COLO668 (cell line): ENCODE measurements around the gene ELK3.

Source experiments
- DNase-seq: peaks from one replicate; lab custom pipeline; 2025; ENCODE audit not compliant: unreplicated experiment; lab: John Stamatoyannopoulos, UW

Gene ELK3

GRCh38 chr12:96234591-96235483 lies 40.7 kb downstream of the ELK3 start:
- no peak for DNase-seq

GRCh38 chr12:96235484-96235826 lies 41.3 kb downstream of the ELK3 start:
- no peak for DNase-seq

GRCh38 chr12:96236221-96236822 lies 42.1 kb downstream of the ELK3 start:
- DNase-seq, result no peak

- DNase-seq, result no peak
Observed at GRCh38 chr12:96237035-96237434, 42.9 kb downstream of the ELK3 start.

DNA sequence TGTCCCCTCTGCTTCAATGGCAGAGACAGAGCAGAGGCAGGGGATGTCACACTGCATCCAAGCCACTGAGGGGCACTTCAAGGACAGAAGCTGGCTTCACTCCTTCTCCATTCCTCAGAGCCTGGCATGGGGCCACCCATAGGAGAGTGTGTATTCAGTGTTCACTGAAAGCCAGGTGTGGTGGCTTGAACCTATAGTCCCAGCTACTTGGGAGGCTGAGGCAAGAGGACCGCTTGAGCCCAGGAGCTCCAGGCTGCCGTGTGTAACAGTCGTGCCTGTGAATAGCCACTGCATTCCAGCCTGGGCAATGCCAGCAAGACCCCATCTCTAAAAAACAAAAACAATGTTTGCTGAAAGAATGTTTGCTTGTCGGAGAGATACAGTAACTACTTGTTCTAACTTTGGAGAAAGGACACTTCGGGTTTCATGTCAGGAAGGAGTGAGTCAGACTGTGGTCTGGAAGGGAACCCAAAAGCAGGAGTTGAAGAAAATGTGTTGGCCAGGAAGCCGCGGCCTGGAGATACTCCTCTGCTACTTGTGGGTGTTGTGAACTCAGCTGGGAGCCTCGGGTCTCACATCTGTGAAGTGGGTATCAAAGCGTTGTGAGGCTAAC lies 43.4 kb downstream of the ELK3 start:
- DNase-seq, result no peak

GRCh38 chr12:96238336-96239047 lies 44.3 kb downstream of the ELK3 start:
- no peak for DNase-seq

DNA sequence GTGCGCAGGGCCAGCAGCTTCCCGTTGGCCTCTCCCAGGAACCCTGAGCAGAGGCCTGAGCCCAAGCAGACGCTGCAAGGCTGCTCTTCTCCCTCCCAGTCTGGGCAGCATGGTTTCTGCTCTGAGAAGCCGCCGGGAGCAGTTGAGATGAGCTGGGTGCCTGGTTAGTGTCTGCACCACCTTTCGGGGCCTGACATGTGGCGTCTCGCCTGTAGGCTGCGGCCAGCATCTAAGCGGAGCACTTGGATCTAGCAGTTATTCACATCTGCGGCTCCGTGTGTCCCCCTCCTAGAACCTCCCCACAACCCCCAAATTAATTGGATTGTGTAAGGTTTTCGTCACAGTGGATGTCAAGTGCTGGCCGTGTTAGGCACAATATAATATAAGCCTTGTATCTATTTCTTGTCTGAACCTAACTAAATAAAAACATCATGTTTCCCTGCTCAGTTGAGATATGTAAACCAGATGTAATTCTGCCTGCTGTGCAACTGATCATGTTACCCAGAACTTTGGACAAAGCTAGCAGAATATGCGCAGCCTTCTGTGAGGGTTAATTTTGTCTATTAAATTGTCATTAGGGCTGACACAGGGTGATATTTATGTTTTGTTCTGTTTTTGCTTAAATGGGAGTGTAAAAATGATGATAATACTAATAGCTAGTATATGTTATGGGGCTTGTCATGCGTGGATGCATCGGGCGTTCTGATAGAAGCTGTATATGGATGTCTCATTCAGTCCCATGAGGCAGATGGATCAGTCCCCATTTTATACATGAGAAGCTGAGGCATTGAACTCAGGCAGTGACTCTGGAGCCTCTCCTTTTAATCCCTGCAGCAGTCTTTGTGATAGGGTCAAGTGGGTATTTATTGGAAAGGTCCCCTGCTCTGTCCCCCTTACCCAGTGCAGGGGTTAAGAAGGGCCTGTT lies 45.8 kb downstream of the ELK3 start:
- DNase-seq, result no peak

- no peak for DNase-seq
Observed at GRCh38 chr12:96240656-96241055, 46.5 kb downstream of the ELK3 start.

DNA sequence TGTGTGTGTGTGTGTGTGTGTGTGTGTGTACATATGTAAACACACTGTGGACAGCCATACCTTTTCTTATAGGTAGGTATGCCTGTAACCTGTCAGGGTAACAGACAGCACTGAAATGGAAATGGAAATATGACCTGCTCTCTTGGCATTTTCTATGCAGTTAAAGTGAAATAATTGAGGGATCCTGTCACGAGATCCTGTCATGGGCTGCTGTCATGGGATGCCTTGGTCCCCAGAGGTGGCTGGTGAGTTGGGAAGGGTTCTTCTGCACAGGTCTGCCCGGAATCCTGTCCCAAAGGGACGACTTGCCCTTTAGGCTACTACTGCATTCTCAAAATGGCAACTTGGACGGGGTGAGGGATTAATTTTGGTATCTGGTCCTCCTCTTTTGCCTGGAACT lies 47.3 kb downstream of the ELK3 start:
- DNase-seq, result no peak

DNA sequence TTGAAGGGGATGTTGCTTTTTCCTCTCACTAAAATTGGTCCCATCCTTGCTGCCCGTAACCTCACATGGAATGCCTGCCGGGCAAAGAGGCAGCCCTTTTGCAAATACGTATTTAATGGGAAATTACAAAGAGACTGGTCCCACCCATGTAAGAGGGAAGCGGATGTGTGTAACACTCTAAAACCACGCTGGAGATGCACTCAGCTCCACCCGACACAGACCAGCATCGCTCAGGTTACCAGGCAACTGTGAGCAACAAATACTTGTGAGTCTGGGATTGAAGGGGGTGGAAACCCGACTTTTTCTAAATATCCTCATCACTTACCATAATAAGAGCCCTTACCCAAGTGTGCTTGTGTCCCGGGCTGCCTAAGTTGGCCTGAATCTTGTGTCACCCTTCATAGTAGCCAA lies 47.7 kb downstream of the ELK3 start:
- DNase-seq, result no peak

- DNase-seq, result no peak
Observed at GRCh38 chr12:96242597-96242996, 48.4 kb downstream of the ELK3 start.

DNA sequence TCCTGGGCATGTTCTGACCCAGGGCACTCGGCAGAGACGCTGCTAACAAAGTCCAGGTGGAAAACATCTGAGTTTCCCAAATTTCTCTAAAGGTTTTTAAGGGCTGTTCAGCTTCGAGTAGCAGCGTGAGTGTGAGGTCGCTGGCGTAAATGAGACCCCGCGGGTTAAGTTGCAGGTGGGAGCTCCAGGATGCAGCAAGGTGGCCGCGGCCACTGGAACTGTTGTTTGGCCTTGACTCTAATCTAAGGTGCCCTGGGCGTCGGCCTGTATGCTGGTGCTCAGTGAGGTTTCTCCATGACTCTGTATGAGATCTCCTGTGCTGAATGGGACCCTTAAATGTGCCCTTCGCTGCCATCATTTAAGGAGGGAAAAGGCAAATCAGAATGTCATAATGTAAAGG lies 50.7 kb downstream of the ELK3 start:
- no peak for DNase-seq

DNA sequence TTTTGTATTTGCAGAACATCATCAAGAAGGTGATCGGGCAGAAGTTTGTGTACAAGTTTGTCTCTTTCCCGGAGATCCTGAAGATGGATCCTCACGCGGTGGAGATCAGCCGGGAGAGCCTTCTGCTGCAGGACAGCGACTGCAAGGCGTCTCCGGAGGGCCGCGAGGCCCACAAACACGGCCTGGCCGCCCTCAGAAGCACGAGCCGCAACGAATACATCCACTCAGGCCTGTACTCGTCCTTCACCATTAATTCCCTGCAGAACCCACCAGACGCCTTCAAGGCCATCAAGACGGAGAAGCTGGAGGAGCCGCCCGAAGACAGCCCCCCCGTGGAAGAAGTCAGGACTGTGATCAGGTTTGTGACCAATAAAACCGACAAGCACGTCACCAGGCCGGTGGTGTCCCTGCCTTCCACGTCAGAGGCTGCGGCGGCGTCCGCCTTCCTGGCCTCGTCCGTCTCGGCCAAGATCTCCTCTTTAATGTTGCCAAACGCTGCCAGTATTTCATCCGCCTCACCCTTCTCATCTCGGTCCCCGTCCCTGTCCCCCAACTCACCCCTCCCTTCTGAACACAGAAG lies 52.8 kb downstream of the ELK3 start:
- no peak for DNase-seq

GRCh38 chr12:96247563-96247962 lies 53.4 kb downstream of the ELK3 start:
- no peak for DNase-seq

DNA sequence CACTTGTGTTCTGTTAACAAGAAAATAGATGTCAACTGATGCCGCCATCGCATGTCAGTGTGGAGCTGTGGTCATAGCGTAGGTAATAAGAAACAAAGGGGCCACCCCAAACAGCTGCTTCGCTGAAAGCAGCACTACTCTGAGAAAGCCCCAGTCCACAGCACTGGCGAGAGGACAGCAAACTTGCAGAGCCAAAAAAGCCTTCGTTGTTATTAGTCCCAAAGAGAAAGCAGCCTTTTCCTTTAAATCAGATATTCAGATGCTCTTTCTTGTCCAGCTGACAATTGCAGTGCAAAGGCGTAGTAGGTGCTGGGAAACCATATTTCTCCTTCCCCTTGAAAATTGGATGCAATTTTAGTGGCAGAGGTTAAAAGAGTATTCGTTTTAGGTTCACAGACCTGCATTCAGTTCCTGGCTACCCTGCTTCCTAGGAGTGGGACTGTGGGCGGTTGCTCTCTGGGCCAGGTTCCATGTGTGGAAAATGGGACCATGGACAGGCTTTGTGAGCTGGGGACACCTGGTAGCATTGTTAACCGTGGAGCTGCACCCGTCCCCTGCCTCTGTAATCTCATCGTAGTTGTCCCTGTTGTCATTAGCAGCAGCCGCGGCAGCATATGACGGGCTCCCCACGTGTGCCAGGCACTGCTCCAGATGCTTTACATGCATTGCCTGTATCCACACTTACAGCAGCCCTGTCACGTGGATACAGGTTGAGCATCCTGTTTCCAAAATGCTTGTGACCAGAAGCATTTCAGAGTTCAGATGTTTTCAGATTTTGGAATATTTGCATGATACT lies 54.2 kb downstream of the ELK3 start:
- no peak for DNase-seq

DNA sequence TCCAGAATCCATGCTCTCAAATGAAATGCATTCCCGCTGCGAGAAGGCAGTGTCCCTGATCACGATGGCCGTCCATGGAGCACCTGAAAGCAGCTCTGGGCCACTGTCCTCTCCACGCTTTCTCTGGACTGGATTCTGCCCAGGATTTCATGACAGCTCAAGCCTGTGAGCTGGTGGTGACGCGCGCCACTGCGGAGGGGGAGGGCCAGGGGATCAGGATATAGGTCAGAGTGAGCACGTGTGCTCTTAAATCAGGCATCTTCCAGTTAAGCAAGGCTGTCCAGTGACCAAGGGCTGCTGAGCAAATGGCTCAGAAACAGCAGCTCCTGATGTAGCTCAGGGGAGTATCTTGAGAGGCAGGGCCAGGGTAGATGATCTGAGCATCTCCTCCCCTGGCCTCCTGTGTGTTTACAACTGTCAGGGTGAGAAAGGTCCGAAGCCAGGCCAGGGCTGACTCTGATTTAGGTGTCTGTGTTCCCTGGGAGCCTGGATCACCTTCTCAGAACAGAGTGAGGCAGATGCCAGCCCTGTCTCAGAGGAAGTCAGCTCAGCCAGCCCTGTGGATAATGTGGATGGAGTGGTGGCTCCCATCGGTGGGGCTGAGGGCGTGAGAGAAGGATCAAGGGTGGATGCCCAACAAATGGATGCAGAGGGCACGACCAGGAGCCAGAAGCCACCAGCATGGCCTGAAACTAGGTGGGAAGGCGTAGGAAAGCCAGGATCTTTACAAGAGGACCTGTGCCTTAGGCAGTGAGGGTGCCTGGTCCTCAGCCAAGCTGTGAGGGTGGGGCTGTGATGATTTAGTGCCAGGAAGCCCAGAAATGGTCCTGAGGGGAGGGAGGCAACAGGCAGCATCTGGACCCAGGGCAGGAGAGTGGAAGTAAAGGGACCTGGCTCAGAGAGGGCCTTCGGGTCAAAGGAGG lies 55.3 kb downstream of the ELK3 start:
- DNase-seq, result no peak

DNA sequence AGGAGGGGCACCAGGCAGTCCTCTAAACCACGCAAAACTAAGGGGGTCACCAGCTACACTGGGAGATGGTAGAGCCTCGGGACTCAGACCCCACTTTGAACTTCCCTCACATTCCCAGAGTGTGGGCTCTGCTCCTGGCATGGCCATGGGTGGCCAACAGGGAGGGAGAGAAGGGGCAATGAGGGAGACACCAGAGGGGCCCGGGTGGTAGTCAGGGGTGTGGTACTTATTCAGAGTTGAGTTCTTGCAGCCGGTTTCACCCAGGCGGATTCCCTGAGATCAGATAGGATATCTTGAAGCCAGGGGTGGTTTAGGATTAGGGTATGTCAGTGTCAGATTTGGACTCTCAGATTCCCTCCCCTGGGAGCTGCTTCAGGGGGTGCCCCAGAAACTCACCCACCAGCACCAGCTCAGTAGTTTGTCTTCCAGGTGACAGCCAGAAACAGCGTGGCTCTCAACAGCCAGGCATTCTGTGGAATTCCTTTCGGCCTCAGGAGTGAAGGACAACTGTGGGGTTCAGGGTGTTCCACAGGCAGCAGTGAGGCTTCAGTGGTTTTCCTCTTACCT lies 56.0 kb downstream of the ELK3 start:
- no peak for DNase-seq

- DNase-seq, result no peak
Observed at GRCh38 chr12:96255077-96255476, 60.9 kb downstream of the ELK3 start.
